Progenitor cell of endocrine pancreas (in vitro differentiated cells): Measurements from ENCODE around the gene PITPNC1. TPM values are rescaled to one million over a fixed set of nuclear protein-coding genes. Genes with fewer than 3 reads are reported as not detected.
"Not testable (repeated sequence)": the region's sequence is repeated elsewhere in the genome, so short reads cannot be mapped to it uniquely, and the experiment has no call there.

Experiments used
- DNase-seq: peaks from one replicate; pipeline ENCODE4 v3.0.0; 2021; ENCODE audit warnings: low spot score; ENCODE audit not compliant: unreplicated experiment
- H3K27ac Mint-ChIP-seq: 2 replicates; pipeline ENCODE4 v1.8.0; 2021; ENCODE audit warnings: mild to moderate bottlenecking, moderate library complexity, mixed read lengths
- H3K27me3 Mint-ChIP-seq: 2 replicates; pipeline ENCODE4 v1.8.0; 2021; ENCODE audit warnings: mixed read lengths
- H3K36me3 Mint-ChIP-seq: 2 replicates; pipeline ENCODE4 v1.8.0; 2022; ENCODE audit warnings: mixed read lengths; ENCODE audit not compliant: insufficient read depth
- H3K4me1 Mint-ChIP-seq: 2 replicates; pipeline ENCODE4 v1.8.0; 2021; ENCODE audit warnings: low read depth, mixed read lengths
- H3K4me3 Mint-ChIP-seq: 2 replicates; pipeline ENCODE4 v1.8.0; 2021; ENCODE audit warnings: low read depth, mild to moderate bottlenecking, moderate library complexity, mixed read lengths
- H3K9me3 Mint-ChIP-seq: 2 replicates; pipeline ENCODE4 v1.8.0; 2021; ENCODE audit warnings: low read depth, mixed read lengths
- total RNA-seq: library from RNA; stranded (reverse); gene quantifications from 2 replicates; pipeline ENCODE4 v1.2.1, GENCODE V29; 2021
- TF ChIP-seq, protein P1 (sequence below): fragments of 200-600 bp; sonication (generic); IDR thresholded peaks from one replicate; pipeline ENCODE4 v1.5.0; 2021; ENCODE audit warnings: antibody characterized with exemption, mild to moderate bottlenecking; ENCODE audit not compliant: unreplicated experiment

PITPNC1 gene
- total RNA-seq, 1 donor from 2014 or later: 53.2 TPM

DNA sequence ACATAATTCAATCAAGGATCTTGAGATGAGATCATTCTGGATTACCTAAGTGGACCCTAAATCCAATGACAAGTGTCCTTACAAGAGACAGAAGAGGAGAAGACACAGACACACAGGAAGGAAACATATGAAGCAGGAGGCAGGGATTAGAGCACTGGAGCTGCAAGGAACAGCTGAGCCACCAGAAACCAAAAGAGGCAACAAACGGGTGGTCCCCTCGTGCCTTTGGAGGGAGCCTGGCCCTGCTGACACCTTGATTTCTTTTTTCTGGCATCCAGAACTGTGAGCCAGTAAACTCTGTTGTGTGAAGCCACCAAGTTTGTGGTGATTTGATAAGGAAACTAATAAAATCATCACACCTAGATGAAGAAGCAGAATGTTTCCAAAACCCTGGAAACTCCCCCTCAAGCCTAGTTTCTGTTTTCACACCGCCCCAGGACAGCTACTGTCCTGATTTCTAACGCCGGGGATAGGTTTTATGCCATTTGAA, 115.2 kb downstream of the PITPNC1 start:
- TF ChIP-seq, protein P1, sequence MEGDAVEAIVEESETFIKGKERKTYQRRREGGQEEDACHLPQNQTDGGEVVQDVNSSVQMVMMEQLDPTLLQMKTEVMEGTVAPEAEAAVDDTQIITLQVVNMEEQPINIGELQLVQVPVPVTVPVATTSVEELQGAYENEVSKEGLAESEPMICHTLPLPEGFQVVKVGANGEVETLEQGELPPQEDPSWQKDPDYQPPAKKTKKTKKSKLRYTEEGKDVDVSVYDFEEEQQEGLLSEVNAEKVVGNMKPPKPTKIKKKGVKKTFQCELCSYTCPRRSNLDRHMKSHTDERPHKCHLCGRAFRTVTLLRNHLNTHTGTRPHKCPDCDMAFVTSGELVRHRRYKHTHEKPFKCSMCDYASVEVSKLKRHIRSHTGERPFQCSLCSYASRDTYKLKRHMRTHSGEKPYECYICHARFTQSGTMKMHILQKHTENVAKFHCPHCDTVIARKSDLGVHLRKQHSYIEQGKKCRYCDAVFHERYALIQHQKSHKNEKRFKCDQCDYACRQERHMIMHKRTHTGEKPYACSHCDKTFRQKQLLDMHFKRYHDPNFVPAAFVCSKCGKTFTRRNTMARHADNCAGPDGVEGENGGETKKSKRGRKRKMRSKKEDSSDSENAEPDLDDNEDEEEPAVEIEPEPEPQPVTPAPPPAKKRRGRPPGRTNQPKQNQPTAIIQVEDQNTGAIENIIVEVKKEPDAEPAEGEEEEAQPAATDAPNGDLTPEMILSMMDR: no peak
- Mint-ChIP-seq H3K9me3 (peaks cover 7% of the 10 kb centered on the region), H3K4me3 (no peak overlapping the region), H3K27ac (no peak overlapping the region), H3K27me3 (no peaks in the 10 kb centered on the region), H3K4me1 (peaks cover 15% of the 10 kb centered on the region), H3K36me3 (peaks cover 4% of the 10 kb centered on the region)
- no peak for DNase-seq

DNA sequence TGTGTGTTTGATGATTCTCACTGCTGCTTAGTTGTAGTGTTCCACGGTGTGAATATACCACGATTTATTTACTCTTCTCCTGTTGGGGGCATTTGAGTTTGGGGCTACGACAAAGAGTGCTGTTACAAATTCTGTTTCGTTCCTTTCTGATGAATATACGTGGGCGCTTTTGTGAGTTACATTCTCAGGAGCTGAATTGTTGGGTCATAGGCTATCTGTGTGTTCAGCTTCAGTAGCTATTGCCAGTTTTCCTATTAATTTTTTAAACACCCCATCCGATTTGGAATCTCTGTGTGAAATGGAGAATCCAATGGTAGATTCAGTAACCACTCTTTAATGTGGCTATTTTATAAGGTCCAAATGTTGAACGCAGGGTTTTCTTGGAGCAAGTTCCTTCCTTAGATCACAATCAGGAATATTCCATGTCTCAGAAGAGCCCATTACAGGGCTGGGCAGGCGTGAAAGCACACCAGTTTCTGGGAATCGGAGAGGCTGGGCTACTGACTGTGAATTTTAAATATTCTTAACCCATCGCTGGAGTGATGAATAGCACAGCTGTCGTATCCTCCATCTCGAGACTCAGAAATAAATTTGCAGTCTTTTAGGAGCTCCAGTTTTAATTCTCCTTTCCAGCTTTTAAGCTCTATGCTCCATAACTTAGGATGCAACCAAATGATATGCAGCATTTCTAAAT, 115.9 kb downstream of the PITPNC1 start:
- Mint-ChIP-seq H3K9me3 (peaks cover 7% of the 10 kb centered on the region), H3K4me1 (peaks cover 15% of the 10 kb centered on the region), H3K27ac (peak overlapping the region; percentile 4), H3K27me3 (no peaks in the 10 kb centered on the region), H3K36me3 (peaks cover 4% of the 10 kb centered on the region), H3K4me3 (no peak overlapping the region)
- TF ChIP-seq, protein P1: no peak
- no peak for DNase-seq

DNA sequence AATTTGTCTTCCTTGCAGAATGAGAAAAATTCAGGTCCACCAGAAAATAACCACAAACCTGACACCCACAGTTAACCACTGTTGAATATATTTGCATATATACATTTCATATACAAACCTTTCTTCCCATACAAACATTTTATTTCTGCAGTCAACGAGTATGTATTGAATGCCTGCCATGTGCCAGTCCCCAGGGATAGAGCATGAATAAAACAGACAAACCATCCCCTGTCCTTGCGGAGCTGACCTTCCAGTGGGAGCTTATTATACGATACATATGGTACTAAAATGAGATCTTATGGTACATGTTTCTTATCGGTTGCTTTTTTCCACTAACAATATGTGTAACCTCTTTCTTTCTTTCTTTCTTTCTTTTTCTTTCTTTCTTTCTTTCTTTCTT, 116.7 kb downstream of the PITPNC1 start:
- no peak overlapping the region for H3K27ac Mint-ChIP-seq
- peaks cover 15% of the 10 kb centered on the region for H3K4me1 Mint-ChIP-seq
- peaks cover 7% of the 10 kb centered on the region for H3K9me3 Mint-ChIP-seq
- peaks cover 4% of the 10 kb centered on the region for H3K36me3 Mint-ChIP-seq
- no peaks in the 10 kb centered on the region for H3K27me3 Mint-ChIP-seq
- H3K4me3 Mint-ChIP-seq: no peak overlapping the region
- no peak for DNase-seq
- TF ChIP-seq, protein P1: no peak

DNA sequence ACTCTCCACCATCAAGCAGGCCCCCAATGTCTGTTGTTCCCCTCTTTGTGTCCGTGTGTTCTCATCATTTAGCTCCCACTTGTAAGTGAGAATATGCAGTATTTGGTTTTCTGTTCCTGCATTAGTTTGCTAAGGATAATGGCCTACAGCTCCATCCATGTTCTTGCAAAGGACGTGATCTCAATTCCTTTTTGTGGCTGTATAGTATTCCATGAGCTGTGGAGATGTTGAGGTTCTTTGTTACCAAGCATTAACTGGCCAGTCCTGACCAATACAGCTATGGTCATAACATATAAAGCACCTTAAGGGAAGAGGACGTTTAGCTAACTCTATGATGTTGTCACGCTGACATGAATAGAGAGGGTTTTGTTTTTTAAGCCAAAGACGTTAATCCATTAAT, 118.5 kb downstream of the PITPNC1 start:
- H3K4me1 Mint-ChIP-seq: peaks cover 14% of the 10 kb centered on the region
- not testable (repeated sequence) for H3K27me3 Mint-ChIP-seq, H3K36me3 Mint-ChIP-seq, H3K9me3 Mint-ChIP-seq, DNase-seq, H3K27ac Mint-ChIP-seq, H3K4me3 Mint-ChIP-seq

DNA sequence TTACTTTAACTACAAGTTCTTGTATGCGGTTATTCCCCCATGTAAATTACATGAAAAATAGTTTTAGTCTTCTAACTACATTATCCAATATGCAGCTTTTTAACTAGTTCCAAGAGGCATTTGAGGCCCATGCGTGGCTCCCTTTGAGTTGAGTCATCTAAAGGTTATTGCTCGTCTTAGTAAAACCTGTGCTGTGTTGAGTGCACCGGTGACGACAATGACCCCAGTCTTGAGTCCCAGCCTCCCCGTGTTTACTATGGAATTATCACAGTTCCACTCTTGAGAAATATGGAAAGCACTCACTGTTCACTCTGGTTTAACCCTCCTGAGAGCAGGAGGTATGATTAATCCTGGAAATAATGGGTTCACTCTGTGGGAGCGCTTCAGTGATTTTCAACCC, 119.2 kb downstream of the PITPNC1 start:
- Mint-ChIP-seq H3K27ac (no peak overlapping the region), H3K4me1 (peaks cover 9% of the 10 kb centered on the region), H3K9me3 (peaks cover 7% of the 10 kb centered on the region), H3K36me3 (peaks cover 4% of the 10 kb centered on the region), H3K4me3 (no peak overlapping the region), H3K27me3 (no peaks in the 10 kb centered on the region)
- DNase-seq: no peak
- TF ChIP-seq, protein P1: no peak

DNA sequence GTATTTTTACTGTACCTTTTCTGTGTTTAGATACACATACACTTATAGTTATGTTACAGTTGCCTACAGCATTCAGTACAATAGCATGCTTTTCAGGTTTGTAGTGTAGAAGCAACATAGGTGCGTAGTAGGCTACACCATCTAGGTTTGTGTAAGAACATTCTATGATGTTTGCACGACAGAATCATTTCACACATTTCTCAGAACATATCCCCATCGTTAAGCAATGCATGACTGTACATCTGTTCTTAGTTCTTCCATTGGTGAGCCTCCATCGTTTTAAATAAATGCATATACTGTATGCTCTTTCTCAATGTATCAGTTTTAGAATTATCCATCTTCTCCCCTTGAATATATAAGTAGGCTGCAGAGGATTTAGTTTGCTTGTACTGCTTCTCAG, 122.6 kb downstream of the PITPNC1 start:
- Mint-ChIP-seq H3K9me3 (peaks cover 11% of the 10 kb centered on the region), H3K4me3 (no peak overlapping the region), H3K4me1 (peaks cover 17% of the 10 kb centered on the region), H3K27ac (no peak overlapping the region), H3K36me3 (peaks cover 6% of the 10 kb centered on the region), H3K27me3 (no peaks in the 10 kb centered on the region)
- no peak for DNase-seq
- TF ChIP-seq, protein P1: no peak
